ENCODE data around the gene SOX8. TPM values are rescaled to one million over a fixed set of nuclear protein-coding genes. Genes with fewer than 3 reads are reported as not detected.

The SOX8 gene
- polyA plus RNA-seq, 1 donor from 2014 or later = 3.9 TPM

- TF ChIP-seq EZH2 (IDR thresholded peaks at IDR 0.05; ENCODE audit: borderline replicate concordance, insufficient read depth, low read length, poor library complexity, severe bottlenecking) = no peak
- TF ChIP-seq TAF1 (IDR thresholded peaks at IDR 0.05; ENCODE audit: low read depth) = no peak
- TF ChIP-seq RAD21 (conservative IDR thresholded peaks at IDR 0.05) = no peak
- no peak for TF ChIP-seq POLR2AphosphoS5 (IDR thresholded peaks at IDR 0.05)
- no peak for TF ChIP-seq EP300 (conservative IDR thresholded peaks at IDR 0.05; ENCODE audit: poor library complexity, severe bottlenecking)
- TF ChIP-seq CTCF (IDR thresholded peaks at IDR 0.05; ENCODE audit: poor library complexity, severe bottlenecking) = no peak
- no peak for TF ChIP-seq SMC3 (conservative IDR thresholded peaks at IDR 0.05; ENCODE audit: poor library complexity)
- TF ChIP-seq REST (IDR thresholded peaks at IDR 0.05; ENCODE audit: borderline replicate concordance) = no peak
- TF ChIP-seq MXI1 (conservative IDR thresholded peaks at IDR 0.05; ENCODE audit: poor library complexity, severe bottlenecking) = no peak
- no peaks in the 10 kb centered on the region for H4K20me1 ChIP-seq (ENCODE audit: insufficient read depth)
- H3K9me2 ChIP-seq (ENCODE audit: insufficient read depth, low read length) = no peaks in the 10 kb centered on the region
- no peaks in the 10 kb centered on the region for H3K79me2 ChIP-seq (replicated peaks; ENCODE audit: insufficient read depth, low read length)
- H3K4me2 ChIP-seq (ENCODE audit: low read length) = no peak overlapping the region
- no peaks in the 10 kb centered on the region for H3F3A ChIP-seq (ENCODE audit: insufficient read depth, low read length, poor library complexity, severe bottlenecking)
- H3K27ac ChIP-seq (ENCODE audit: low read length) = no peak overlapping the region
- H3K9ac ChIP-seq (ENCODE audit: low read length) = no peak overlapping the region
- H3K36me3 ChIP-seq (ENCODE audit: insufficient read depth, low read length) = peaks cover 6% of the 10 kb centered on the region
- H2AFZ ChIP-seq (ENCODE audit: low read depth, low read length) = no peak overlapping the region
- no peak overlapping the region for H3K4me3 ChIP-seq (ENCODE audit: low read length)
- H3K9me3 ChIP-seq (ENCODE audit: low read length) = no peaks in the 10 kb centered on the region
- H3K27me3 ChIP-seq (ENCODE audit: insufficient read depth, low read depth, low read length) = no peaks in the 10 kb centered on the region
Measured at GRCh38 chr16:937723-938122, 43.8 kb upstream of the SOX8 start.

DNA sequence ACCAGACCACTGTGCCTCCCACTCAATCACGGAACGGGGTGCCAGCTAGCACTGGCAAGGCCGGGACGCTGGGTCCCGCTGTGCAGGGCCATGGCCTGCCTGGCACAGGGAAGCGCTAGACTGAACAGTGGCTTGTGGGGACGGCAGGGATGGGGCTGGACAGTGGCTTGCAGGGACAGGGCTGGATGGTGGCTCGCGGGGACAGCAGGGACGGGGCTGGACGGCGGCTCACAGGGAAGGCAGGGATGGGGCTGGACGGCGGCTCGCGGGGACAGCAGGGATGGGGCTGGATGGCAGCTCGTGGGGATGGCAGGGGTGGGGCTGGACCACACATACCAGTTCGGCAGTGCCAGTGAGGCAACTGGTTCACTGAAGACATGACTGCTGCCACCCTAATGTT, 43.4 kb upstream of the SOX8 start:
- H3K27me3 ChIP-seq (ENCODE audit: insufficient read depth, low read depth, low read length) = no peaks in the 10 kb centered on the region
- TF ChIP-seq TAF1 (IDR thresholded peaks at IDR 0.05; ENCODE audit: low read depth) (no peak), RAD21 (conservative IDR thresholded peaks at IDR 0.05) (no peak), REST (IDR thresholded peaks at IDR 0.05; ENCODE audit: borderline replicate concordance) (no peak), EP300 (conservative IDR thresholded peaks at IDR 0.05; ENCODE audit: poor library complexity, severe bottlenecking) (no peak), POLR2AphosphoS5 (IDR thresholded peaks at IDR 0.05) (no peak), MXI1 (conservative IDR thresholded peaks at IDR 0.05; ENCODE audit: poor library complexity, severe bottlenecking) (no peak), CTCF (IDR thresholded peaks at IDR 0.05; ENCODE audit: poor library complexity, severe bottlenecking) (no peak), SMC3 (conservative IDR thresholded peaks at IDR 0.05; ENCODE audit: poor library complexity) (no peak), EZH2 (IDR thresholded peaks at IDR 0.05; ENCODE audit: borderline replicate concordance, insufficient read depth, low read length, poor library complexity, severe bottlenecking) (no peak)
- H2AFZ ChIP-seq (ENCODE audit: low read depth, low read length) = no peak overlapping the region
- H4K20me1 ChIP-seq (ENCODE audit: insufficient read depth) = no peaks in the 10 kb centered on the region
- no peaks in the 10 kb centered on the region for H3K9me2 ChIP-seq (ENCODE audit: insufficient read depth, low read length)
- no peak overlapping the region for H3K4me2 ChIP-seq (ENCODE audit: low read length)
- H3K27ac ChIP-seq (ENCODE audit: low read length) = no peak overlapping the region
- no peaks in the 10 kb centered on the region for H3K9me3 ChIP-seq (ENCODE audit: low read length)
- no peak overlapping the region for H3K9ac ChIP-seq (ENCODE audit: low read length)
- no peaks in the 10 kb centered on the region for H3F3A ChIP-seq (ENCODE audit: insufficient read depth, low read length, poor library complexity, severe bottlenecking)
- no peak overlapping the region for H3K4me3 ChIP-seq (ENCODE audit: low read length)
- no peaks in the 10 kb centered on the region for H3K79me2 ChIP-seq (replicated peaks; ENCODE audit: insufficient read depth, low read length)
- H3K36me3 ChIP-seq (ENCODE audit: insufficient read depth, low read length) = peaks cover 6% of the 10 kb centered on the region

Measured in neural cell (in vitro differentiated cells).